GM12891 (cell line): ENCODE results near the gene FUZ.

Experiments
- POLR2A ChIP-seq: IDR thresholded peaks from 2 replicates; pipeline ENCODE4 v1.6.1; 2011; ENCODE audit warnings: low read depth, low read length, control low read depth
- POLR2AphosphoS5 ChIP-seq: IDR thresholded peaks from 2 replicates; pipeline ENCODE4 v1.6.1; 2011; ENCODE audit warnings: low read depth, low read length, control low read depth
- SPI1 ChIP-seq: IDR thresholded peaks from 2 replicates; pipeline ENCODE4 v1.6.1; 2011; ENCODE audit warnings: low read depth, low read length, control low read depth
- TAF1 ChIP-seq: IDR thresholded peaks from 2 replicates; pipeline ENCODE4 v1.6.1; 2011; ENCODE audit warnings: low read depth, low read length, control low read depth

- no peak for TF ChIP-seq SPI1
- no peak for TF ChIP-seq POLR2A
- no peak for TF ChIP-seq POLR2AphosphoS5
- TF ChIP-seq TAF1: no peak
These were observed 918 bp upstream of the FUZ start for GRCh38 chr19:49814010-49814409.
